HepG2 (cell line): ENCODE measurements around the gene RANBP3. TPM values are rescaled to one million over a fixed set of nuclear protein-coding genes. Genes with fewer than 3 reads are reported as not detected.

ENCODE experiments used
- ATAC-seq: fragments of 200-7000 bp; cut with Tn5 transposase; 3 replicates; pipeline ENCODE4 v1.9.1; 2020; ENCODE audit warnings: mild to moderate bottlenecking, moderate library complexity
- BruUV-seq: library from RNA; stranded (reverse); fragments of 400-500 nt; replicated peaks from 2 replicates; lab custom pipeline; 2021; lab: Mats Ljungman, UMichigan
- CTCF ChIA-PET: fragments of 300-600 bp; formaldehyde crosslinking; extraction: SDS; loops from one replicate; lab custom pipeline; 2021; ENCODE audit warnings: low total read pairs, inconsistent platforms, low intra/inter-chr PET ratio; lab: Yijun Ruan, JAX
- POLR2A ChIA-PET: fragments of 350-600 bp; sonication (Branson Sonifier 250); formaldehyde crosslinking; loops from one replicate; lab custom pipeline; 2020; ENCODE audit warnings: antibody characterized with exemption, inconsistent platforms; lab: Yijun Ruan, JAX
- DNase-seq: peaks from one replicate; pipeline ENCODE4 v3.0.0-alpha.2; 2015; ENCODE audit warnings: low spot score
- FAIRE-seq: peaks from 3 replicates; lab custom pipeline; 2011; peaks lifted over from hg19 to GRCh38; lab: Jason Lieb, UNC
- H2AFZ ChIP-seq: one replicate; pipeline ENCODE4 v1.6.1; 2011; ENCODE audit warnings: low read length, inconsistent platforms
- H3K27ac ChIP-seq: fragments of 300-600 bp; 3 replicates; pipeline ENCODE4 v1.8.0; 2011; ENCODE audit warnings: mixed run types, mild to moderate bottlenecking, mixed read lengths, low read length, inconsistent platforms; ENCODE audit not compliant: insufficient read depth; ENCODE audit errors: extremely low read length
- H3K27me3 ChIP-seq, 2 experiments: fragments of 200-600 bp in 1 of 2; 2 replicates in 1 of 2; 3 replicates in 1 of 2; pipeline versions ENCODE4 v1.6.0 to v1.8.0; 2011; ENCODE audit warnings: low read length in 2 of 2, mild to moderate bottlenecking in 2 of 2, moderate library complexity in 2 of 2, inconsistent platforms in 1 of 2; ENCODE audit not compliant: insufficient read depth in 2 of 2, control insufficient read depth in 1 of 2
- H3K36me3 ChIP-seq, 2 experiments: fragments of 200-600 bp in 1 of 2; replicated peaks in 1 of 2; 2 replicates in 1 of 2; 3 replicates in 1 of 2; pipeline versions ENCODE4 v1.5.1 to v1.8.0; 2011; ENCODE audit warnings: low read length in 2 of 2, inconsistent platforms in 1 of 2; ENCODE audit not compliant: insufficient read depth in 2 of 2, control insufficient read depth in 1 of 2
- H3K4me1 ChIP-seq: 2 replicates; pipeline ENCODE4 v1.5.1; 2012; ENCODE audit warnings: low read length, inconsistent platforms; ENCODE audit not compliant: insufficient read depth
- H3K4me2 ChIP-seq: 2 replicates; pipeline ENCODE4 v1.6.0; 2011; ENCODE audit warnings: low read depth, low read length, inconsistent platforms
- H3K4me3 ChIP-seq, 3 experiments: fragments of 200-600 bp in 1 of 3; sonication (generic), shearing (Covaris generic) in 1 of 3; replicated peaks in 1 of 3; 2 replicates each; pipeline ENCODE4 v1.5.1; 2011 to 2016; ENCODE audit warnings: low read length in 3 of 3, inconsistent platforms in 2 of 3, low read depth in 2 of 3, mild to moderate bottlenecking in 2 of 3, control low read depth in 1 of 3, mixed read lengths in 1 of 3; ENCODE audit not compliant: insufficient read depth in 1 of 3
- H3K79me2 ChIP-seq: one replicate; pipeline ENCODE4 v1.6.1; 2011; ENCODE audit warnings: low read length, inconsistent platforms; ENCODE audit not compliant: insufficient read depth
- H3K9ac ChIP-seq: 2 replicates; pipeline ENCODE4 v1.6.0; 2011; ENCODE audit warnings: mild to moderate bottlenecking, low read depth, low read length, inconsistent platforms; ENCODE audit not compliant: insufficient read depth
- H3K9me3 ChIP-seq: 2 replicates; pipeline ENCODE4 v1.5.1; 2012; ENCODE audit warnings: mild to moderate bottlenecking, low read length
- H4K20me1 ChIP-seq: 2 replicates; pipeline ENCODE4 v1.6.0; 2011; ENCODE audit warnings: inconsistent platforms, mild to moderate bottlenecking, low read length, moderate library complexity; ENCODE audit not compliant: insufficient read depth
- ATF2 ChIP-seq: sonication (generic); formaldehyde crosslinking; IDR thresholded peaks from 2 replicates; pipeline ENCODE4 v1.4.0; 2020; ENCODE audit warnings: missing genetic modification reagents
- ATF7 ChIP-seq, 2 experiments: fragments of 450-650 bp in 1 of 2; sonication (generic) in 1 of 2; formaldehyde crosslinking in 1 of 2; IDR thresholded peaks; 2 replicates each; pipeline versions ENCODE4 v1.4.0 to v1.6.1; 2016 to 2020; ENCODE audit warnings: antibody characterized with exemption in 1 of 2, mild to moderate bottlenecking in 1 of 2, missing genetic modification reagents in 1 of 2
- CREB1 ChIP-seq, 2 experiments: fragments of 450-650 bp in 1 of 2; IDR thresholded peaks; 2 replicates each; pipeline ENCODE4 v1.6.1; 2016 to 2017; ENCODE audit warnings: control low read depth in 1 of 2, mild to moderate bottlenecking in 1 of 2, missing compliant biosample characterization in 1 of 2, missing genetic modification characterization in 1 of 2
- HOXA9 ChIP-seq: sonication (generic); formaldehyde crosslinking; IDR thresholded peaks from 2 replicates; pipeline ENCODE4 v1.8.1; 2022; ENCODE audit warnings: missing genetic modification reagents, mild to moderate bottlenecking, moderate library complexity, borderline replicate concordance
- JUN ChIP-seq: sonication (generic); formaldehyde crosslinking; IDR thresholded peaks from 2 replicates; pipeline ENCODE4 v1.4.0; 2020; ENCODE audit warnings: mild to moderate bottlenecking, missing genetic modification reagents
- JUND ChIP-seq: sonication (generic); formaldehyde crosslinking; IDR thresholded peaks from 2 replicates; pipeline ENCODE4 v1.8.0; 2022; ENCODE audit warnings: mild to moderate bottlenecking, missing genetic modification reagents
- SMAD1 ChIP-seq: sonication (generic); formaldehyde crosslinking; IDR thresholded peaks from 2 replicates; pipeline ENCODE4 v1.4.0; 2020; ENCODE audit warnings: missing genetic modification reagents, low read depth, mild to moderate bottlenecking, borderline replicate concordance
- SMARCC2 ChIP-seq: fragments of 450-650 bp; IDR thresholded peaks from 2 replicates; pipeline ENCODE4 v1.6.1; 2017; ENCODE audit warnings: antibody characterized with exemption, mild to moderate bottlenecking
- ZFP82 ChIP-seq: sonication (generic); formaldehyde crosslinking; IDR thresholded peaks from 2 replicates; pipeline ENCODE4 v1.5.1; 2020; ENCODE audit warnings: mild to moderate bottlenecking, missing genetic modification reagents, borderline replicate concordance
- ZNF343 ChIP-seq: sonication (generic); formaldehyde crosslinking; IDR thresholded peaks from 2 replicates; pipeline ENCODE4 v1.4.0; 2020; ENCODE audit warnings: mild to moderate bottlenecking, missing genetic modification reagents
- ZNF543 ChIP-seq: sonication (generic); formaldehyde crosslinking; IDR thresholded peaks from 2 replicates; pipeline ENCODE4 v1.4.0; 2020; ENCODE audit warnings: mild to moderate bottlenecking, missing genetic modification reagents
- ZNF589 ChIP-seq: sonication (generic); formaldehyde crosslinking; conservative IDR thresholded peaks from 2 replicates; pipeline ENCODE4 v1.8.0; 2022; ENCODE audit warnings: mild to moderate bottlenecking, moderate library complexity, missing genetic modification reagents
- WGBS: methylation state at CpG from one replicate; pipeline ENCODE4 v1.1.6; 2017; ENCODE audit warnings: low lambda C conversion rate; 5-methylcytosine and 5-hydroxymethylcytosine counted together
- in situ Hi-C: cut with HindIII; loops from 2 replicates; pipeline ENCODE4 v1.10.0; 2017; ENCODE audit warnings: low pct_unique_long_range_greater_than_20kb; ENCODE audit not compliant: extremely low pct_ligation_motif_present
- intact Hi-C: fragments of 100-400 bp; cut with micrococcal nuclease; formaldehyde crosslinking; loops from one replicate; pipeline ENCODE4 v1.10.0; 2022; ENCODE audit not compliant: unreplicated experiment
- polyA plus RNA-seq, 8 experiments: library from polyadenylated mRNA; depleted of rRNA in 3 of 8; stranded (reverse) in 7 of 8; unstranded in 1 of 8; fragments of >200 nt; fragmentation: Illumina TruSeq in 4 of 8; extraction: Trizol in 4 of 8; gene quantifications; 2 replicates each; pipeline versions ENCODE4 v1.2.1 to v1.2.3, GENCODE V29; 2011 to 2016; ENCODE audit warnings: low read depth in 4 of 8, missing spikeins in 1 of 8, mixed read lengths in 1 of 8; ENCODE audit not compliant: insufficient read depth in 1 of 8
- total RNA-seq, 5 experiments: library from RNA; depleted of rRNA; stranded (reverse); fragments of >200 nt; fragmentation: Illumina TruSeq; extraction: Trizol; gene quantifications; 2 replicates each; pipeline ENCODE4 v1.2.3, GENCODE V29; 2016; ENCODE audit warnings: low read depth in 1 of 5
- TF ChIP-seq, protein P1 (sequence below): IDR thresholded peaks from 2 replicates; pipeline ENCODE4 v1.6.1; 2016; ENCODE audit warnings: mild to moderate bottlenecking
- TF ChIP-seq, protein P2 (sequence below): sonication (generic); formaldehyde crosslinking; IDR thresholded peaks from 2 replicates; pipeline ENCODE4 v1.8.0; 2022; ENCODE audit warnings: missing genetic modification reagents, mild to moderate bottlenecking, moderate library complexity, borderline replicate concordance

RANBP3 gene
- total and polyA plus RNA-seq, 2 of the 13 experiments (the other 11 are each of a cell fraction or from before 2014, with no cell fraction given) = 39.5 to 149 TPM

DNA sequence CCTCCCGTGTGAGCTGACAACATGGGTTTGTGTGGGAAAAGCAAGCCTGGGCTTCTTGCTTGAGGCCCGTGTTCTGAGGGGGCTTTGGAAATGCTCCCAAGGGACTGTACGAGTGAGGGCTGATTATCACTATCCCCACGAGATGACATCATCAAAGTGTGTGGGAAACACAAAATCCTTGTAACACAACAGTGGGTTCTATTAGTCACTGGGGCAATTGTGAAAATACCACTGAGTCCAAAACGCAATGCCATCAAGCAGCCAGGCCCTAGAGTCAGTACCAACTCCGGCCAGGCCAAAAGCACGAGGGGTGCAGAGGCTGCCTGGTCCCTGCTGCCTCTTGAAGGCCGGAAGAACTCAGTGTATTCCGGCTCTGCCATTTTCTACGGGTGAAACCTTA lies 34.3 kb downstream of the RANBP3 start:
- Histone ChIP-seq H4K20me1 (peaks cover 52% of the 10 kb centered on the region; the same call in 1 of the 2 replicates), H3K79me2 (peaks cover 84% of the 10 kb centered on the region)

GRCh38 chr19:5943045-5943444 lies 34.9 kb downstream of the RANBP3 start:
- TF ChIP-seq SMARCC2 (no peak), HOXA9 (no peak), ATF2 (CRISPR knock-in tag) (no peak), JUND (CRISPR knock-in tag) (no peak), ZNF543 (CRISPR knock-in tag) (no peak), ZFP82 (no peak), ZNF343 (CRISPR knock-in tag) (no peak), ZNF589 (CRISPR knock-in tag) (no peak), JUN (CRISPR knock-in tag) (no peak)
- TF ChIP-seq, protein P1, sequence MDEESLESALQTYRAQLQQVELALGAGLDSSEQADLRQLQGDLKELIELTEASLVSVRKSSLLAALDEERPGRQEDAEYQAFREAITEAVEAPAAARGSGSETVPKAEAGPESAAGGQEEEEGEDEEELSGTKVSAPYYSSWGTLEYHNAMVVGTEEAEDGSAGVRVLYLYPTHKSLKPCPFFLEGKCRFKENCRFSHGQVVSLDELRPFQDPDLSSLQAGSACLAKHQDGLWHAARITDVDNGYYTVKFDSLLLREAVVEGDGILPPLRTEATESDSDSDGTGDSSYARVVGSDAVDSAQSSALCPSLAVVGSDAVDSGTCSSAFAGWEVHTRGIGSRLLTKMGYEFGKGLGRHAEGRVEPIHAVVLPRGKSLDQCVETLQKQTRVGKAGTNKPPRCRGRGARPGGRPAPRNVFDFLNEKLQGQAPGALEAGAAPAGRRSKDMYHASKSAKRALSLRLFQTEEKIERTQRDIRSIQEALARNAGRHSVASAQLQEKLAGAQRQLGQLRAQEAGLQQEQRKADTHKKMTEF (CRISPR knock-in tag) = no peak
- TF ChIP-seq, protein P2, sequence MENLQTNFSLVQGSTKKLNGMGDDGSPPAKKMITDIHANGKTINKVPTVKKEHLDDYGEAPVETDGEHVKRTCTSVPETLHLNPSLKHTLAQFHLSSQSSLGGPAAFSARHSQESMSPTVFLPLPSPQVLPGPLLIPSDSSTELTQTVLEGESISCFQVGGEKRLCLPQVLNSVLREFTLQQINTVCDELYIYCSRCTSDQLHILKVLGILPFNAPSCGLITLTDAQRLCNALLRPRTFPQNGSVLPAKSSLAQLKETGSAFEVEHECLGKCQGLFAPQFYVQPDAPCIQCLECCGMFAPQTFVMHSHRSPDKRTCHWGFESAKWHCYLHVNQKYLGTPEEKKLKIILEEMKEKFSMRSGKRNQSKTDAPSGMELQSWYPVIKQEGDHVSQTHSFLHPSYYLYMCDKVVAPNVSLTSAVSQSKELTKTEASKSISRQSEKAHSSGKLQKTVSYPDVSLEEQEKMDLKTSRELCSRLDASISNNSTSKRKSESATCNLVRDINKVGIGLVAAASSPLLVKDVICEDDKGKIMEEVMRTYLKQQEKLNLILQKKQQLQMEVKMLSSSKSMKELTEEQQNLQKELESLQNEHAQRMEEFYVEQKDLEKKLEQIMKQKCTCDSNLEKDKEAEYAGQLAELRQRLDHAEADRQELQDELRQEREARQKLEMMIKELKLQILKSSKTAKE = no peak
- in situ Hi-C loops = no loop called here
- POLR2A ChIA-PET = no interaction called here
- Histone ChIP-seq H3K36me3 (peaks cover 20 to 63% of the 10 kb centered on the region in 2 experiments), H3K27me3 (no peaks in the 10 kb centered on the region), H3K79me2 (peaks cover 81% of the 10 kb centered on the region), H3K27ac (no peak overlapping the region), H2AFZ (no peak overlapping the region), H3K4me3 (no peak overlapping the region), H3K9ac (no peak overlapping the region), H4K20me1 (peaks cover 52% of the 10 kb centered on the region; the same call in 1 of the 2 replicates), H3K4me1 (peaks cover 19% of the 10 kb centered on the region), H3K9me3 (no peaks in the 10 kb centered on the region), H3K4me2 (no peak overlapping the region)
- intact Hi-C loops = no loop called here
- CTCF ChIA-PET = no interaction called here
- no peak for FAIRE-seq
- WGBS = 93% methylated on average over 10 of the region's 10 CpGs
- no TSS peak for BruUV-seq
- ATAC-seq = no peak
- DNase-seq = no peak

More for the DNA sequence above, 34.3 kb downstream of the RANBP3 start:
- H3K4me3 ChIP-seq = no peak overlapping the region
- H3K36me3 ChIP-seq = peaks cover 22 to 60% of the 10 kb centered on the region in 2 experiments
- no peak overlapping the region for H3K9ac ChIP-seq
- intact Hi-C loops (no loop called here), in situ Hi-C loops (no loop called here)
- FAIRE-seq (no peak), DNase-seq (no peak), ATAC-seq (no peak)
- BruUV-seq = no TSS peak
- H3K4me2 ChIP-seq = no peak overlapping the region
- WGBS = 77% methylated on average over 7 of the region's 10 CpGs
- H3K27me3 ChIP-seq = no peaks in the 10 kb centered on the region
- ChIA-PET CTCF (no interaction called here), POLR2A (interaction anchor here (1.6 kb wide), 1 partner anchor 9 kb away, joined by 3 read pairs; no protein-coding TSS in a partner anchor)
- TF ChIP-seq CREB1 (IDR thresholded peaks at IDR 0.05) = 0 out of 2 replicates have a peak, but pooled peaks have one; percentile 19
- TF ChIP-seq CREB1 (CRISPR knock-in tag; IDR thresholded peaks at IDR 0.05) = no peak
- TF ChIP-seq ATF7 (IDR thresholded peaks at IDR 0.05) = peak; percentile 87
- TF ChIP-seq ATF7 (CRISPR knock-in tag; IDR thresholded peaks at IDR 0.05) = no peak
- no peak for TF ChIP-seq SMAD1 (CRISPR knock-in tag)
- H3K4me1 ChIP-seq = peaks cover 21% of the 10 kb centered on the region
- H2AFZ ChIP-seq = no peak overlapping the region
- H3K27ac ChIP-seq = no peak overlapping the region
- no peaks in the 10 kb centered on the region for H3K9me3 ChIP-seq
